Endodermal cell (in vitro differentiated cells): ENCODE results near the gene MAPK8IP3. TPM values are rescaled to one million over a fixed set of nuclear protein-coding genes. Genes with fewer than 3 reads are reported as not detected.

Source experiments
- DNase-seq: peaks from one replicate; pipeline ENCODE4 v3.0.0-alpha.2; 2017
- H3K27ac ChIP-seq: 2 replicates; pipeline ENCODE4 v1.5.1; 2013; ENCODE audit warnings: mild to moderate bottlenecking, low read depth, low read length, moderate library complexity
- H3K27me3 ChIP-seq: 2 replicates; pipeline ENCODE4 v1.6.1; 2013; ENCODE audit warnings: mild to moderate bottlenecking, low read length, moderate library complexity; ENCODE audit not compliant: insufficient read depth, control insufficient read depth, poor library complexity, severe bottlenecking
- H3K36me3 ChIP-seq: 2 replicates; pipeline ENCODE4 v1.7.0; 2013; ENCODE audit warnings: mild to moderate bottlenecking, low read length, moderate library complexity; ENCODE audit not compliant: control insufficient read depth, insufficient read depth
- H3K4me1 ChIP-seq: one replicate; pipeline ENCODE4 v1.7.0; 2013; ENCODE audit warnings: low read length; ENCODE audit not compliant: control insufficient read depth, insufficient read depth
- H3K4me3 ChIP-seq: 2 replicates; pipeline ENCODE4 v1.5.1; 2013; ENCODE audit warnings: mild to moderate bottlenecking, low read length, moderate library complexity
- H3K9ac ChIP-seq: 2 replicates; pipeline ENCODE4 v1.6.1; 2013; ENCODE audit warnings: mild to moderate bottlenecking, low read length, moderate library complexity; ENCODE audit not compliant: poor library complexity, severe bottlenecking; ENCODE audit errors: extremely low read depth
- H3K9me3 ChIP-seq: 2 replicates; pipeline ENCODE4 v1.6.1; 2013; ENCODE audit warnings: mild to moderate bottlenecking, low read length, moderate library complexity; ENCODE audit not compliant: control insufficient read depth
- H3K27ac Mint-ChIP-seq: 2 replicates; pipeline ENCODE4 v1.8.0; 2020; ENCODE audit warnings: mixed read lengths
- H3K27me3 Mint-ChIP-seq: 2 replicates; pipeline ENCODE4 v1.8.0; 2021; ENCODE audit warnings: mild to moderate bottlenecking, mixed read lengths; ENCODE audit not compliant: insufficient read depth
- H3K36me3 Mint-ChIP-seq: 2 replicates; pipeline ENCODE4 v1.8.0; 2020; ENCODE audit warnings: low read depth, mixed read lengths
- H3K4me1 Mint-ChIP-seq: 2 replicates; pipeline ENCODE4 v1.8.0; 2020; ENCODE audit warnings: mixed read lengths
- H3K4me3 Mint-ChIP-seq: 2 replicates; pipeline ENCODE4 v1.8.0; 2020; ENCODE audit warnings: mild to moderate bottlenecking, moderate library complexity, mixed read lengths
- H3K9me3 Mint-ChIP-seq: 2 replicates; pipeline ENCODE4 v1.8.0; 2020; ENCODE audit warnings: mild to moderate bottlenecking, mixed read lengths
- CTCF ChIP-seq: fragments of 200-600 bp; sonication (generic); conservative IDR thresholded peaks from 2 replicates; pipeline ENCODE4 v1.5.0; 2021; ENCODE audit warnings: antibody characterized with exemption, mild to moderate bottlenecking
- WGBS, 2 experiments: methylation state at CpG; one replicate each; pipeline versions ENCODE4 v1.1.5 to v1.1.7; 2013; ENCODE audit warnings: missing lambda C conversion rate in 2 of 2, mixed read lengths in 1 of 2; ENCODE audit not compliant: insufficient coverage in 1 of 2, insufficient read length in 1 of 2; 5-methylcytosine and 5-hydroxymethylcytosine counted together
- total RNA-seq, 2 donors: library from RNA; stranded (reverse); fragmentation: NEBNext Ultra II Directional in 1 of 2; extraction: Animal tissue kit (Norgen Biotek cat#: 25700) in 1 of 2; gene quantifications; 2 replicates in 1 of 2; 3 replicates in 1 of 2; pipeline ENCODE4 v1.2.1, GENCODE V29; 2021

The MAPK8IP3 gene
- total RNA-seq, 2 donors from 2014 or later = 76.0 to 84.0 TPM

- H3K36me3 ChIP-seq = peaks cover 95% of the 10 kb centered on the region
These were observed 38.7 kb upstream of the MAPK8IP3 start for GRCh38 chr16:1667271-1667670.

GRCh38 chr16:1667916-1668315, 38.1 kb upstream of the MAPK8IP3 start:
- H3K36me3 Mint-ChIP-seq = peaks cover 90% of the 10 kb centered on the region
- TF ChIP-seq CTCF = no peak

More at GRCh38 chr16:1667271-1667670, 38.7 kb upstream of the MAPK8IP3 start:
- Mint-ChIP-seq H3K9me3 (no peaks in the 10 kb centered on the region), H3K27ac (no peak overlapping the region), H3K4me3 (no peak overlapping the region), H3K36me3 (peaks cover 89% of the 10 kb centered on the region), H3K4me1 (no peaks in the 10 kb centered on the region), H3K27me3 (no peaks in the 10 kb centered on the region)
- no peak overlapping the region for H3K9ac ChIP-seq
- no peak overlapping the region for H3K4me3 ChIP-seq
- no peak for TF ChIP-seq CTCF
- H3K27me3 ChIP-seq = no peaks in the 10 kb centered on the region
- H3K27ac ChIP-seq = no peak overlapping the region
- WGBS, 2 experiments = 95 to 97% methylated on average over 6 to 8 of the region's 8 CpGs
- no peak for DNase-seq
- no peaks in the 10 kb centered on the region for H3K9me3 ChIP-seq
- no peaks in the 10 kb centered on the region for H3K4me1 ChIP-seq

GRCh38 chr16:1668612-1669319, 37.2 kb upstream of the MAPK8IP3 start:
- Histone ChIP-seq H3K4me3 (no peak overlapping the region), H3K9me3 (no peaks in the 10 kb centered on the region), H3K9ac (no peak overlapping the region), H3K36me3 (peaks cover 95% of the 10 kb centered on the region), H3K27ac (no peak overlapping the region), H3K4me1 (no peaks in the 10 kb centered on the region), H3K27me3 (no peaks in the 10 kb centered on the region)
- H3K27ac Mint-ChIP-seq = no peak overlapping the region
- TF ChIP-seq CTCF = no peak
- H3K9me3 Mint-ChIP-seq = no peaks in the 10 kb centered on the region
- H3K4me3 Mint-ChIP-seq = no peak overlapping the region
- H3K4me1 Mint-ChIP-seq = no peaks in the 10 kb centered on the region
- no peaks in the 10 kb centered on the region for H3K27me3 Mint-ChIP-seq
- no peak for DNase-seq
- WGBS, 2 experiments = 91 to 96% methylated on average over 16 to 22 of the region's 23 CpGs
- peaks cover 90% of the 10 kb centered on the region for H3K36me3 Mint-ChIP-seq

More at GRCh38 chr16:1667916-1668315, 38.1 kb upstream of the MAPK8IP3 start:
- Histone ChIP-seq H3K27me3 (no peaks in the 10 kb centered on the region), H3K4me3 (no peak overlapping the region), H3K9me3 (no peaks in the 10 kb centered on the region), H3K4me1 (no peaks in the 10 kb centered on the region), H3K36me3 (peaks cover 95% of the 10 kb centered on the region), H3K9ac (no peak overlapping the region), H3K27ac (no peak overlapping the region)
- DNase-seq = no peak
- no peak overlapping the region for H3K4me3 Mint-ChIP-seq
- no peaks in the 10 kb centered on the region for H3K27me3 Mint-ChIP-seq
- H3K27ac Mint-ChIP-seq = no peak overlapping the region
- no peaks in the 10 kb centered on the region for H3K9me3 Mint-ChIP-seq
- WGBS, 2 experiments = 94 to 96% methylated on average over 14 of the region's 14 CpGs
- H3K4me1 Mint-ChIP-seq = no peaks in the 10 kb centered on the region
